ENCODE results near the gene LIPN. TPM values are rescaled to one million over a fixed set of nuclear protein-coding genes. Genes with fewer than 3 reads are reported as not detected.

LIPN gene
- total RNA-seq, 4 donors from 2014 or later, result 25.9 to 80.5 (median 39.4) TPM

DNA sequence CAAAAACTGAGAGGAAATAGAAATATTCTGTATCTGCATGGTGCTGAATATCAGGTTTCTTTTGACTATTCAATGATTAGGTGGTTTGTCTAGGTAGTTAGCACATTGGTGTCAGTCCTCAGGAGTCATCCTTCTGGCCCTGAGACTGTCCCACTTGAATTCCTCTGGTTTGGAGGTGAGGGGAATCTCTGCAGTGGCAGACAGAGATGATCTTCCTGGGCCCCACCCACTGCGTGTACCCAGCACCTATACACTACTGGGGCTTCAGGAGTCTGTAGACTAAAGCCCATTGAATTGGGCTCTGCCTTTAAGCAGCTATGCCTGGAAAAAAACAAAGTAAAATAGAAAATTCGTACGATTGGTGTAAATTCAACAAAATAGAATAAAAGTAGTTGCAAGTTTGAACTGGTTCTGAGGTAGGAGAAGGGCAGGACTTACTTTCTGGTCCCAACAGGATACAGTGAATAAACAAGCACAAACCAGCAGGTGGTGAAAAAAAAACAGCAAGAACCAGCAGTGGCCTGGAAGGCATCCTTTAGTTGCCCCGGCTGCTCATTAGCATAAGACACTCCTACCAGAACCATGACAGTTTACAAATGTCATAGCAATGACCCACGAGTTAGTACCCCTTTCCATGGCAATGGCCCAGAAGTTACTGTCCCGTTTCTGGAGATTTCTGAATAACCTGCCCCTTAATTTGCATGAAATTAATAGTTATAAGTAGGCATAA lies 44.4 kb downstream of the LIPN start:
- no peak overlapping the region for H3K4me3 ChIP-seq (ENCODE audit: low read depth, poor library complexity, severe bottlenecking)
- DNase-seq (ENCODE audit: low spot score in 2 of 2), result no peak
- 34 to 35% methylated on average over 6 of the region's 6 CpGs for WGBS, 2 donors
- TF ChIP-seq, protein P1, sequence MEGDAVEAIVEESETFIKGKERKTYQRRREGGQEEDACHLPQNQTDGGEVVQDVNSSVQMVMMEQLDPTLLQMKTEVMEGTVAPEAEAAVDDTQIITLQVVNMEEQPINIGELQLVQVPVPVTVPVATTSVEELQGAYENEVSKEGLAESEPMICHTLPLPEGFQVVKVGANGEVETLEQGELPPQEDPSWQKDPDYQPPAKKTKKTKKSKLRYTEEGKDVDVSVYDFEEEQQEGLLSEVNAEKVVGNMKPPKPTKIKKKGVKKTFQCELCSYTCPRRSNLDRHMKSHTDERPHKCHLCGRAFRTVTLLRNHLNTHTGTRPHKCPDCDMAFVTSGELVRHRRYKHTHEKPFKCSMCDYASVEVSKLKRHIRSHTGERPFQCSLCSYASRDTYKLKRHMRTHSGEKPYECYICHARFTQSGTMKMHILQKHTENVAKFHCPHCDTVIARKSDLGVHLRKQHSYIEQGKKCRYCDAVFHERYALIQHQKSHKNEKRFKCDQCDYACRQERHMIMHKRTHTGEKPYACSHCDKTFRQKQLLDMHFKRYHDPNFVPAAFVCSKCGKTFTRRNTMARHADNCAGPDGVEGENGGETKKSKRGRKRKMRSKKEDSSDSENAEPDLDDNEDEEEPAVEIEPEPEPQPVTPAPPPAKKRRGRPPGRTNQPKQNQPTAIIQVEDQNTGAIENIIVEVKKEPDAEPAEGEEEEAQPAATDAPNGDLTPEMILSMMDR (IDR thresholded peaks at IDR 0.05), result no peak
- TF ChIP-seq POLR2A (IDR thresholded peaks at IDR 0.05), result no peak
- intact Hi-C loops (cut with DNase I; ENCODE audit: low total_unique reads), result no loop called here

DNA sequence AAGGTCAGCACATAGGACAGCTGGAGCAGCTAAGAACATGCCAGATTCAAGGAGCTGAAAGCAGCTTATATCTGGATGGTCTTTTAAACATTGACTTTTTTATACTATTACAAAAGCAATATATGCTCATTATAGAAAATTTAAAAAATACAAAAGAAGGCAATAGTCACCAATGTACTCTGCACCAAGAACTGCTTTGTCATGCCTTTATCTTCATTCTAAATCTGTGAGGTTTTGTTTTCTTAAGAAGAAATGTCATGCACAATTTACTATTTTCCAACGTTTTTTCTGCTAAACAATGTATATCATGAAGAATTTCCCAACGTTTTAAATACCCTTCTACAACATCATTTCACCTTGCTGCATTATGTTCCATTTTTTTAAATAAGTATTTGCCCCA lies 45.5 kb downstream of the LIPN start:
- intact Hi-C loops (cut with DNase I; ENCODE audit: low total_unique reads), result no loop called here
- H3K4me3 ChIP-seq (ENCODE audit: low read depth, poor library complexity, severe bottlenecking), result no peak overlapping the region
- no peak for DNase-seq (ENCODE audit: low spot score in 2 of 2)
- 46 to 53% methylated on average over 2 of the region's 2 CpGs for WGBS, 2 donors
- TF ChIP-seq, protein P1 (IDR thresholded peaks at IDR 0.05), result no peak
- no peak for TF ChIP-seq POLR2A (IDR thresholded peaks at IDR 0.05)

DNA sequence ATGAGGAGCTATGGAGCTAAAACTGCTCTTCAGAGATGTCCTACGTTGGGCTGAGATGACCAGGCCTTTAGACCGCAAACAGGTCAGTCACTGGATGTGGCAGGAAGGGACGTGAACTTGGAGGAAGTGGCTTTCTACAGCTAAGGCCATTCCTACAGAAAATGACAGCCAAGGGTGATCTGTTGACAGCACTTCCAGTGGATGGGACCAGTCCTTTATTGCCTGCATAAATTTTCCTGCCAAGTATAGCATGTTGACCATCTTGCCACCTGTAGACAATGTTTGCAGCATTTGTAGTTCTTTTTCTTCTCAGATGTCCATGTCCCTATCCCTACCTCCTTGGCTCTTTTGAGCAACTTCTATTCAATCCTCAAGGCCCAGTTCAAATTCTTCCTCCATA lies 46.1 kb downstream of the LIPN start:
- intact Hi-C loops (cut with DNase I; ENCODE audit: low total_unique reads), result no loop called here
- TF ChIP-seq, protein P1 (IDR thresholded peaks at IDR 0.05), result no peak
- 85% methylated on average over 3 of the region's 3 CpGs for WGBS, 2 donors
- no peak for DNase-seq (ENCODE audit: low spot score in 2 of 2)
- no peak overlapping the region for H3K4me3 ChIP-seq (ENCODE audit: low read depth, poor library complexity, severe bottlenecking)

DNA sequence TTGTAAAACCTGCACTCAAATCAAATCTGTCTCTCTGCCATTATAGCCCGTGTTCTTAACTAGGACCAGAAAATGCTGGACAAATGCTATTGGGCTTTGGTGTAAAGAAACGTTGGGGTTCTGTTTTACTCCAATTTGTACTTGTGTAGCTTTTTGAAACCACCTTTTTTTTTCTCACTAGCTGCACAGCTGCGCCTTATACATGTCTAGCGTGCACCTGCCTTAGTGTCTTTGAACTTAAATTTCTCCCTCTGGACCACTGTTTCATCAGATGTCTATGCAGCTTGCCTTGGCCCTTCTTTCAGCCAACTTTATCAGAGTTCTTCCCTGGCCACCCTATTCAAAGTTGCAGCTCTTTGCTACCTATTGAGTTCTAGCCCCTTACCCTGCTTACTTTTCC lies 49.8 kb downstream of the LIPN start:
- H3K4me3 ChIP-seq (ENCODE audit: low read depth, poor library complexity, severe bottlenecking), result no peak overlapping the region
- DNase-seq (ENCODE audit: low spot score in 2 of 2), result no peak
- TF ChIP-seq POLR2A (IDR thresholded peaks at IDR 0.05), result no peak
- TF ChIP-seq, protein P1 (IDR thresholded peaks at IDR 0.05), result no peak
- 71 to 73% methylated on average over 4 of the region's 4 CpGs for WGBS, 2 donors
- intact Hi-C loops (cut with DNase I; ENCODE audit: low total_unique reads), result no loop called here

DNA sequence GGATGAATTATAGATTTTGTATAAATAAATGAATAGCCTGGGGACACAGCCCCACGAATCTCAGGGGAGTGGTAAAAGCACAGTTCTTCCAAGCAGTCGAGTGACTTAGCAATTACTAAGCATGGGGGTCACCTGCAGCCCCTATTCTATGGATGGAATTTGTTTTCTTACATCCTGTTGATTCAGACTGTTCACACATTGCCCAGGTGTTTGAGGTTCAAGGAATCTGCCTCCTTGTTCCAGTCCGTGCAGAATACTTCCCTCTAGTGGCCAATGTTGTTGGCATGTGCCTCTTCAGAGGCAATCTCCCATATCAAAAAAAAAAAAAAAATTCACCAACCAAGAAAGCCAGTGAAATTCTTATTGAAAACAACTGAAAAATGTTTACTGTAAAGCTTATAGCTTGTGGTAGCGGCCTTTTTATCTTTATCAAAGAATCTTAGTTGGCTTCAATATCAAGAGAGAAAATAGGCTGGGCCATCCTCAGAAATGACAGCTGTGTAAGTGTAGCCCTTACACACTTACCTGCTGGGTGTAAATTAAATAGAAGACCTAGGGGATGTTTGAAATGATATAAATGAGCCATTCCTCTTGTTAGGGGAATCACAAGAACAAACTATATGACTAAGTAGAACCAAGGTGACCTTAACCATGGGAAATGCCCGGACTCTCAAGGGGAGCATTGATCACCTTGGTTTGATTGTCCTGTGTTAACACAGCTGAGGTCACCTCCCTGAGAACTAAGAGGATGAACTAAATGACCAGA lies 50.6 kb downstream of the LIPN start:
- intact Hi-C loops (cut with DNase I; ENCODE audit: low total_unique reads), result no loop called here
- H3K4me3 ChIP-seq (ENCODE audit: low read depth, poor library complexity, severe bottlenecking), result no peak overlapping the region
- DNase-seq (ENCODE audit: low spot score in 2 of 2), result no peak
- 35 to 44% methylated on average over 5 of the region's 5 CpGs for WGBS, 2 donors
- no peak for TF ChIP-seq POLR2A (IDR thresholded peaks at IDR 0.05)
- TF ChIP-seq, protein P1 (IDR thresholded peaks at IDR 0.05), result no peak
